MCF 10A (cell line): ENCODE measurements around the gene ANXA6. TPM values are rescaled to one million over a fixed set of nuclear protein-coding genes. Genes with fewer than 3 reads are reported as not detected.

Source experiments
- BruUV-seq: library from RNA; stranded (reverse); fragments of 400-500 nt; replicated peaks from 2 replicates; lab custom pipeline; 2021; lab: Mats Ljungman, UMichigan
- CTCF ChIA-PET: fragments of 300-600 bp; sonication (Branson Sonifier 250); formaldehyde crosslinking; extraction: SDS; loops from one replicate; lab custom pipeline; 2021; ENCODE audit warnings: antibody characterized with exemption, inconsistent platforms; lab: Yijun Ruan, JAX
- POLR2A ChIA-PET: fragments of 300-600, 350-650 bp; sonication (Branson Sonifier 250); formaldehyde crosslinking; extraction: SDS; loops from one replicate; lab custom pipeline; 2020; ENCODE audit warnings: antibody characterized with exemption, inconsistent platforms; lab: Yijun Ruan, JAX
- DNase-seq: peaks from one replicate; pipeline ENCODE4 v3.0.0-alpha.2; 2018; ENCODE audit not compliant: unreplicated experiment
- H3K27ac Mint-ChIP-seq: one replicate; pipeline ENCODE4 v1.8.0; 2022; ENCODE audit warnings: mild to moderate bottlenecking, low read depth, mixed read lengths; ENCODE audit not compliant: unreplicated experiment
- H3K27me3 Mint-ChIP-seq: one replicate; pipeline ENCODE4 v1.8.0; 2022; ENCODE audit warnings: mixed read lengths; ENCODE audit not compliant: insufficient read depth, unreplicated experiment
- H3K36me3 Mint-ChIP-seq: one replicate; pipeline ENCODE4 v1.8.0; 2022; ENCODE audit warnings: mild to moderate bottlenecking, moderate library complexity, mixed read lengths; ENCODE audit not compliant: insufficient read depth, unreplicated experiment
- H3K4me1 Mint-ChIP-seq: one replicate; pipeline ENCODE4 v1.8.0; 2022; ENCODE audit warnings: mixed read lengths; ENCODE audit not compliant: insufficient read depth, unreplicated experiment
- H3K4me3 Mint-ChIP-seq: one replicate; pipeline ENCODE4 v1.8.0; 2022; ENCODE audit warnings: mild to moderate bottlenecking, moderate library complexity, mixed read lengths; ENCODE audit not compliant: unreplicated experiment
- H3K9me3 Mint-ChIP-seq: one replicate; pipeline ENCODE4 v1.8.0; 2022; ENCODE audit warnings: mixed read lengths; ENCODE audit not compliant: unreplicated experiment
- CTCF ChIP-seq: fragments of 200-600 bp; IDR thresholded peaks from one replicate; pipeline ENCODE4 v1.8.0; 2022; ENCODE audit warnings: antibody characterized with exemption, mild to moderate bottlenecking; ENCODE audit not compliant: unreplicated experiment
- intact Hi-C: fragments of 100-400 bp; cut with micrococcal nuclease; formaldehyde crosslinking; loops from 2 replicates; pipeline ENCODE4 v1.14.1; 2022
- total RNA-seq: library from RNA; stranded (reverse); gene quantifications from 2 replicates; pipeline ENCODE4 v1.2.3, GENCODE V29; 2022

Gene ANXA6
- total RNA-seq, 1 experiment from 2014 or later = 2.6 TPM

- no peaks in the 10 kb centered on the region for H3K9me3 Mint-ChIP-seq
- peak within 1 kb of the TSS; percentile 74 for H3K4me3 Mint-ChIP-seq
- POLR2A ChIA-PET = interaction anchor here (0.7 to 6.8 kb wide), 28 partner anchors 8 to 323 kb away, joined by 3 to 78 read pairs (median 4); partner anchors contain the start of genes DCTN4, GM2A and SMIM3
- CTCF ChIA-PET = interaction anchor here (0.6 to 40.7 kb wide), 14 partner anchors 8 to 547 kb away, joined by 3 to 1587 read pairs (median 6); no protein-coding TSS in a partner anchor
- peaks cover 39% of the 10 kb centered on the region for H3K36me3 Mint-ChIP-seq
- peak; percentile 94 for DNase-seq
- no TSS peak for BruUV-seq
- H3K27ac Mint-ChIP-seq = peak within 1 kb of the TSS; percentile 59
- H3K4me1 Mint-ChIP-seq = peaks cover 78% of the 10 kb centered on the region
- intact Hi-C loops = loop anchor here (2.0 kb wide), 1 partner anchor 30 kb away; no protein-coding TSS in a partner anchor
- H3K27me3 Mint-ChIP-seq = no peaks in the 10 kb centered on the region
- TF ChIP-seq CTCF = no peak
Measured at GRCh38 chr5:151080613-151081430, 76.8 kb downstream of the ANXA6 start, which contains the start of gene TNIP1. TSS of gene TNIP1 (minus strand) at chr5:151081034. CDS start at chr5:151065095, 15,939 bp downstream.

GRCh38 chr5:151079838-151080612 lies 77.6 kb downstream of the ANXA6 start:
- H3K4me3 Mint-ChIP-seq = peak overlapping the region; percentile 74
- DNase-seq = peak; percentile 71
- intact Hi-C loops = loop anchor here (2.0 kb wide), 1 partner anchor 29 kb away; no protein-coding TSS in a partner anchor
- H3K27ac Mint-ChIP-seq = peak overlapping the region; percentile 59
- no peak for TF ChIP-seq CTCF
- ChIA-PET POLR2A (interaction anchor here (0.6 to 6.8 kb wide), 18 partner anchors 9 to 781 kb away, joined by 3 to 78 read pairs (median 4); partner anchors contain the start of genes DCTN4 and GM2A), CTCF (interaction anchor here (0.7 to 40.7 kb wide), 6 partner anchors 8 to 144 kb away, joined by 3 to 1587 read pairs (median 7); no protein-coding TSS in a partner anchor)
- TSS peak; percentile 24 for BruUV-seq
- H3K36me3 Mint-ChIP-seq = peaks cover 47% of the 10 kb centered on the region
- H3K4me1 Mint-ChIP-seq = peaks cover 78% of the 10 kb centered on the region
- no peaks in the 10 kb centered on the region for H3K27me3 Mint-ChIP-seq
- no peaks in the 10 kb centered on the region for H3K9me3 Mint-ChIP-seq

GRCh38 chr5:151078490-151079262 lies 78.9 kb downstream of the ANXA6 start:
- no TSS peak for BruUV-seq
- Mint-ChIP-seq H3K9me3 (no peaks in the 10 kb centered on the region), H3K4me1 (peaks cover 77% of the 10 kb centered on the region), H3K4me3 (peak overlapping the region; percentile 74), H3K36me3 (peaks cover 49% of the 10 kb centered on the region), H3K27ac (peak overlapping the region; percentile 29), H3K27me3 (no peaks in the 10 kb centered on the region)
- intact Hi-C loops = no loop called here
- no peak for DNase-seq
- ChIA-PET CTCF (interaction anchor here (0.5 to 40.7 kb wide), 6 partner anchors 9 to 300 kb away, joined by 3 to 1587 read pairs (median 4); partner anchors contain the start of gene SMIM3), POLR2A (interaction anchor here (0.6 to 6.8 kb wide), 3 partner anchors 14 to 486 kb away, joined by 4 to 78 read pairs (median 16); no protein-coding TSS in a partner anchor)
- no peak for TF ChIP-seq CTCF
